Measurements from ENCODE around the gene ADNP2. TPM values are rescaled to one million over a fixed set of nuclear protein-coding genes. Genes with fewer than 3 reads are reported as not detected.
"Not testable (repeated sequence)": the region's sequence is repeated elsewhere in the genome, so short reads cannot be mapped to it uniquely, and the experiment has no call there.

The ADNP2 gene
- total and polyA plus RNA-seq, 11 donors: 3.0 to 13.1 (median 8.8) TPM

GRCh38 chr18:80159713-80160636 is 50.9 kb downstream of the ADNP2 start:
- no peak overlapping the region for H3K27ac ChIP-seq
- peaks cover 0 to 10% (median 5%) of the 10 kb centered on the region in 12 donors for H3K9me3 ChIP-seq
- peaks cover 0 to 10% (median 0%) of the 10 kb centered on the region in 12 donors for H3K4me1 ChIP-seq
- WGBS, 4 donors: 34 to 75% (median 50%) methylated on average over 49 to 109 of the region's 109 CpGs
- intact Hi-C loops (cut with DNase I): loop anchor here in 1 of 10 donors (10.0 kb wide), 1 partner anchor 205 kb away; the partner anchor contains the start of gene SLC66A2
- TF ChIP-seq POLR2A (IDR thresholded peaks at IDR 0.05): no peak
- TF ChIP-seq, protein P1, sequence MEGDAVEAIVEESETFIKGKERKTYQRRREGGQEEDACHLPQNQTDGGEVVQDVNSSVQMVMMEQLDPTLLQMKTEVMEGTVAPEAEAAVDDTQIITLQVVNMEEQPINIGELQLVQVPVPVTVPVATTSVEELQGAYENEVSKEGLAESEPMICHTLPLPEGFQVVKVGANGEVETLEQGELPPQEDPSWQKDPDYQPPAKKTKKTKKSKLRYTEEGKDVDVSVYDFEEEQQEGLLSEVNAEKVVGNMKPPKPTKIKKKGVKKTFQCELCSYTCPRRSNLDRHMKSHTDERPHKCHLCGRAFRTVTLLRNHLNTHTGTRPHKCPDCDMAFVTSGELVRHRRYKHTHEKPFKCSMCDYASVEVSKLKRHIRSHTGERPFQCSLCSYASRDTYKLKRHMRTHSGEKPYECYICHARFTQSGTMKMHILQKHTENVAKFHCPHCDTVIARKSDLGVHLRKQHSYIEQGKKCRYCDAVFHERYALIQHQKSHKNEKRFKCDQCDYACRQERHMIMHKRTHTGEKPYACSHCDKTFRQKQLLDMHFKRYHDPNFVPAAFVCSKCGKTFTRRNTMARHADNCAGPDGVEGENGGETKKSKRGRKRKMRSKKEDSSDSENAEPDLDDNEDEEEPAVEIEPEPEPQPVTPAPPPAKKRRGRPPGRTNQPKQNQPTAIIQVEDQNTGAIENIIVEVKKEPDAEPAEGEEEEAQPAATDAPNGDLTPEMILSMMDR (IDR thresholded peaks at IDR 0.05): peak; percentile 40 to 71 (median 54)
- DNase-seq (peak in 1 of 5 donors; percentile 56), ATAC-seq (peak in 3 of 4 donors; percentile 58 to 83 (median 70))
- peaks cover 0 to 6% (median 0%) of the 10 kb centered on the region in 9 donors for H3K27me3 ChIP-seq
- H3K4me3 ChIP-seq: peak overlapping the region in 8 of 12 donors; percentile 3 to 44 (median 35)
- no peaks in the 10 kb centered on the region for H3K36me3 ChIP-seq

GRCh38 chr18:80161781-80162417 is 52.8 kb downstream of the ADNP2 start:
- Histone ChIP-seq H3K36me3 (no peaks in the 10 kb centered on the region), H3K4me3 (no peak overlapping the region), H3K4me1 (peaks cover 0 to 10% (median 0%) of the 10 kb centered on the region in 12 donors), H3K27me3 (peaks cover 0 to 6% (median 0%) of the 10 kb centered on the region in 9 donors), H3K9me3 (peaks cover 0 to 21% (median 9%) of the 10 kb centered on the region in 12 donors), H3K27ac (no peak overlapping the region)
- TF ChIP-seq POLR2A (IDR thresholded peaks at IDR 0.05): no peak
- ATAC-seq (no peak), DNase-seq (no peak)
- 79 to 89% (median 84%) methylated on average over 7 of the region's 7 CpGs for WGBS, 4 donors
- intact Hi-C loops (cut with DNase I): no loop called here

GRCh38 chr18:80163183-80163582 is 54.1 kb downstream of the ADNP2 start:
- intact Hi-C loops (cut with DNase I): no loop called here
- 94 to 96% (median 96%) methylated on average over 6 to 7 of the region's 7 CpGs for WGBS, 4 donors

GRCh38 chr18:80164727-80165355 is 55.8 kb downstream of the ADNP2 start:
- H3K27me3 ChIP-seq; DNase-seq; H3K4me3 ChIP-seq; H3K4me1 ChIP-seq; H3K27ac ChIP-seq; intact Hi-C loops (cut with DNase I); ATAC-seq; H3K36me3 ChIP-seq: not testable (repeated sequence)
- WGBS, 4 donors: 86 to 89% (median 87%) methylated on average over 9 of the region's 9 CpGs
- H3K9me3 ChIP-seq: peaks cover 0 to 21% (median 9%) of the 10 kb centered on the region in 12 donors

More at GRCh38 chr18:80163183-80163582, 54.1 kb downstream of the ADNP2 start:
- Histone ChIP-seq H3K36me3 (no peaks in the 10 kb centered on the region), H3K27me3 (peaks cover 0 to 6% (median 0%) of the 10 kb centered on the region in 9 donors), H3K27ac (no peak overlapping the region), H3K4me1 (peaks cover 0 to 10% (median 0%) of the 10 kb centered on the region in 12 donors), H3K4me3 (no peak overlapping the region), H3K9me3 (peaks cover 0 to 21% (median 9%) of the 10 kb centered on the region in 12 donors)
- no peak for ATAC-seq
- no peak for TF ChIP-seq POLR2A (IDR thresholded peaks at IDR 0.05)
- TF ChIP-seq, protein P1 (IDR thresholded peaks at IDR 0.05): no peak
- DNase-seq: peak in 1 of 5 donors; percentile 4

All from heart left ventricle (tissue), 16 donors.